PFSK-1 (cell line): Measurements from ENCODE around the gene PIGV.

Experiments used
- FOXP2 ChIP-seq: optimal IDR thresholded peaks from 2 replicates; pipeline ENCODE3; 2011; ENCODE audit warnings: borderline replicate concordance, control low read depth, inconsistent platforms; ENCODE audit not compliant: insufficient read depth; ENCODE audit errors: extremely low read length, extremely low read depth
- POLR2AphosphoS5 ChIP-seq: IDR thresholded peaks from 2 replicates; pipeline ENCODE4 v1.6.1; 2012; ENCODE audit warnings: low read depth, mild to moderate bottlenecking, control low read depth, low read length, moderate library complexity
- REST ChIP-seq, 2 experiments: IDR thresholded peaks; 2 replicates each; pipeline versions ENCODE4 v1.6.1 to v1.8.0; 2011 to 2012; ENCODE audit warnings: low read depth in 2 of 2, low read length in 2 of 2, control low read depth in 1 of 2, inconsistent platforms in 1 of 2, mild to moderate bottlenecking in 1 of 2, moderate library complexity in 1 of 2; ENCODE audit not compliant: insufficient read depth in 1 of 2
- SIN3A ChIP-seq: IDR thresholded peaks from 2 replicates; pipeline ENCODE4 v1.6.1; 2012; ENCODE audit warnings: mild to moderate bottlenecking, low read length, moderate library complexity, borderline replicate concordance; ENCODE audit not compliant: insufficient read depth
- TAF1 ChIP-seq: IDR thresholded peaks from 2 replicates; pipeline ENCODE4 v1.6.1; 2012; ENCODE audit warnings: low read length, control low read depth, borderline replicate concordance; ENCODE audit not compliant: insufficient read depth

The PIGV gene

DNA sequence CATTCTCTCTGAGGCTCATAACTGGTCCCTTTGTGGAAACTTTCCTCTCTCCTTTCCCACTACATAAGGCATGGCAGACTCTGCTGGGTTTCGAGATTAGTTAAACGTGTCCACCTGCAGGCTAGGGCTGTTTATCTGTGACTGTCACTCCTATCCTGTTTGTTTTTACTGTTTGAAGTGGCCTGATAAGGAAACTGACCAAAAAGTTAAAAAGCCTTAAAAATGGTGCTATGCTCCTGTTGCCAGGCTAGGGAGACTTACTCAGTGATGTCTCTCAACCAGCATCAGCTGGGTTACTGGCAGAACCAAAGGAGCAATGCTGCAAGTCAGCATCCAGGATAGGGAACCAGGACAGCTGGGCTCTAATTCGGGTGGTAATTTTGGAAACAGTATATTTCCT is 3.9 kb downstream of the PIGV start:
- no peak for TF ChIP-seq REST (IDR thresholded peaks at IDR 0.05; ENCODE audit: insufficient read depth in 1 of 2, low read depth in 2 of 2, low read length in 2 of 2)

DNA sequence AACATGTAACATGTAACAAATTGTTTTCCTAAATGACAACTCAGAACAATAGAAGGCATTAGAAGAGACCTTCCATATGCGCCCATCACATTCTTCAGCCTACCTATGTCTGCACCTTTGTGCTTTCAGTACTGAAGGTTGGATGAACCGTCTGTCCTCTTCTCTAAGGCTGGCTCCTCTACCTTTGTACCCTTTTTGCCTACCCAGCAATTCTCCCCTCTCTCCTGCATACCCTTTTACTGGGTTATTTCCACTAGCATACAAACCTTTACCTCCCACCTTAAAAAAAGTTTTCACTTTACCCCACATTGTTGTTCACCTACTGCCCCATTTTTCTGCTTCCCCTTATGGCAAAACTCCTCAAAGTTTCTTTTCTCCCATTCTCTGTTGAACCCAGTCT is 5.2 kb downstream of the PIGV start:
- TF ChIP-seq POLR2AphosphoS5 (no peak), TAF1 (no peak), REST (IDR thresholded peaks at IDR 0.05; ENCODE audit: insufficient read depth in 1 of 2, low read depth in 2 of 2, low read length in 2 of 2) (no peak), FOXP2 (no peak), SIN3A (no peak)

DNA sequence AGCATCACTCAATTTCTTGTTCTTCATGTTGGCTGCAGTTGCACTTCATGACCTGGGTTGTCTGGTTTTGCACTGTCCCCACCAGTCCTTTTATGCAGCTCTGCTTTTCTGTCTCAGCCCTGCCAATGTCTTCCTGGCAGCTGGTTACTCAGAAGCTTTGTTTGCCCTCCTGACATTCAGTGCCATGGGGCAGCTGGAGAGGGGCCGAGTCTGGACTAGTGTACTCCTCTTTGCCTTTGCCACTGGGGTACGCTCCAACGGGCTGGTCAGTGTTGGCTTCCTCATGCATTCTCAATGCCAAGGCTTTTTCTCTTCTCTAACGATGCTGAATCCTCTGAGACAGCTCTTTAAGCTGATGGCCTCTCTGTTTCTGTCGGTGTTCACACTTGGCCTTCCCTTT is 6.6 kb downstream of the PIGV start:
- TF ChIP-seq POLR2AphosphoS5 (no peak), FOXP2 (no peak), TAF1 (no peak), REST (IDR thresholded peaks at IDR 0.05; ENCODE audit: insufficient read depth in 1 of 2, low read depth in 2 of 2, low read length in 2 of 2) (no peak), SIN3A (no peak)

- TF ChIP-seq SIN3A (no peak), POLR2AphosphoS5 (no peak), REST (IDR thresholded peaks at IDR 0.05; ENCODE audit: insufficient read depth in 1 of 2, low read depth in 2 of 2, low read length in 2 of 2) (no peak), FOXP2 (no peak), TAF1 (no peak)
These were observed 9.9 kb downstream of the PIGV start for GRCh38 chr1:26797627-26798026.

DNA sequence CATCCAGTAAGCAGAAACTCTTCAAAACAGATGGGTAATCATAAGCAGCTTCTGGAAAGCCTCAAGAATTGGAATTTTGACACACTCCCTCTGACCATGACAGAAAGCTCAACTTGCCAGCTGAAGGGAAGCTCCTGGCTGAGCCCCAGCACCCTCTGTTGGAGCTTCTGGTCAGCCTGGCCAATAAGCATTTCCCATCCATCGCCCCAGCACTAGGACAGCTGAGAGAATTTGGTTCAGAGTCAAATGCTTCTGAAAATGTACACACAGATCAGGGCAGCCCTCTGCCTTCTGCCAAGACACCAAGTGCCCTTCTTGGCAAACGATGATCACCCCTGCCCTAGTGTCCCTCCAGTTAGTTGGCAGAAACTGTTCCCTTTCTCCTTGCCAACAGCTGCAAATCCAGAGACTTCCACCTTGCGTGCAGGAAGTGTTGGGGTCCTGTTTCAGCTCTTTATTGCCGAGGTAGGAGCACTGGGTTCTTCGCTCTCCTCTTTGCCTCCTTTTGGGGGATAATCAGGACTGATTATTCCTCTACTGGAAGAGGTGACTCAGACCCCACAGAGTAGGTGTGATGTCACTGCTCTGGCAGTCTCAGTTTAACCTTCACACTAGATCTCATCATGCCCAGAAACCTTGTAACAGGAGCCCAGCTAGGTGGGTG is 11.9 kb downstream of the PIGV start:
- TF ChIP-seq TAF1 (no peak), POLR2AphosphoS5 (no peak), SIN3A (no peak), REST (IDR thresholded peaks at IDR 0.05; ENCODE audit: insufficient read depth in 1 of 2, low read depth in 2 of 2, low read length in 2 of 2) (no peak)
